Measurements from ENCODE around the gene MEF2D.

MEF2D gene

GRCh38 chr1:156500543-156500792, at the start of gene MEF2D:
TSS of gene MEF2D (minus strand) at chr1:156500775. CDS start at chr1:156483292, 17,483 bp downstream.
- no peak for DNase-seq
- peak within 1 kb of the TSS; percentile 98 for H3K4me3 Mint-ChIP-seq
- H3K9me3 Mint-ChIP-seq: no peaks in the 10 kb centered on the region
- ATAC-seq (replicated peaks): no peak
- no peaks in the 10 kb centered on the region for H3K27me3 Mint-ChIP-seq
- H3K4me1 Mint-ChIP-seq: peaks cover 62 to 76% of the 10 kb centered on the region in 2 donors
- peaks cover 29 to 33% of the 10 kb centered on the region in 2 donors for H3K36me3 Mint-ChIP-seq
- H3K27ac Mint-ChIP-seq: peak within 1 kb of the TSS; percentile 98

- ATAC-seq (replicated peaks): no peak
- no peak overlapping the region for H3K4me3 Mint-ChIP-seq
- peaks cover 0 to 1% of the 10 kb centered on the region in 2 donors for H3K36me3 Mint-ChIP-seq
- H3K4me1 Mint-ChIP-seq: peaks cover 39 to 51% of the 10 kb centered on the region in 2 donors
- no peaks in the 10 kb centered on the region for H3K27me3 Mint-ChIP-seq
- H3K9me3 Mint-ChIP-seq: no peaks in the 10 kb centered on the region
- H3K27ac Mint-ChIP-seq: no peak overlapping the region
- no peak for DNase-seq
Observed at GRCh38 chr1:156550346-156550745, 49.8 kb upstream of the MEF2D start.

GRCh38 chr1:156549831-156550230, 49.3 kb upstream of the MEF2D start:
- peaks cover 0 to 1% of the 10 kb centered on the region in 2 donors for H3K36me3 Mint-ChIP-seq

GRCh38 chr1:156549390-156549789, 48.8 kb upstream of the MEF2D start:
- no peak overlapping the region for H3K27ac Mint-ChIP-seq
- no peak for DNase-seq
- H3K27me3 Mint-ChIP-seq: no peaks in the 10 kb centered on the region
- ATAC-seq (replicated peaks): no peak
- H3K4me1 Mint-ChIP-seq: peaks cover 38 to 47% of the 10 kb centered on the region in 2 donors
- H3K9me3 Mint-ChIP-seq: no peaks in the 10 kb centered on the region
- H3K4me3 Mint-ChIP-seq: no peak overlapping the region
- H3K36me3 Mint-ChIP-seq: peaks cover 0 to 1% of the 10 kb centered on the region in 2 donors

More at GRCh38 chr1:156549831-156550230, 49.3 kb upstream of the MEF2D start:
- Mint-ChIP-seq H3K27ac (no peak overlapping the region), H3K9me3 (no peaks in the 10 kb centered on the region), H3K27me3 (no peaks in the 10 kb centered on the region), H3K4me3 (no peak overlapping the region), H3K4me1 (peaks cover 37 to 47% of the 10 kb centered on the region in 2 donors)
- ATAC-seq (replicated peaks) (no peak), DNase-seq (no peak)

- H3K27ac Mint-ChIP-seq: no peak overlapping the region
- ATAC-seq (replicated peaks) (no peak), DNase-seq (no peak)
- H3K36me3 Mint-ChIP-seq: peaks cover 0 to 1% of the 10 kb centered on the region in 2 donors
- H3K4me1 Mint-ChIP-seq: peaks cover 27 to 33% of the 10 kb centered on the region in 2 donors
- no peaks in the 10 kb centered on the region for H3K9me3 Mint-ChIP-seq
- no peak overlapping the region for H3K4me3 Mint-ChIP-seq
- H3K27me3 Mint-ChIP-seq: no peaks in the 10 kb centered on the region
Observed at GRCh38 chr1:156547982-156548381, 47.4 kb upstream of the MEF2D start.

GRCh38 chr1:156547434-156547833, 46.9 kb upstream of the MEF2D start:
- ATAC-seq (replicated peaks): no peak
- H3K4me3 Mint-ChIP-seq: no peak overlapping the region
- H3K36me3 Mint-ChIP-seq: peaks cover 0 to 1% of the 10 kb centered on the region in 2 donors
- H3K4me1 Mint-ChIP-seq: peaks cover 24 to 28% of the 10 kb centered on the region in 2 donors
- DNase-seq: no peak
- no peaks in the 10 kb centered on the region for H3K27me3 Mint-ChIP-seq
- peak overlapping the region; percentile 57 for H3K27ac Mint-ChIP-seq
- no peaks in the 10 kb centered on the region for H3K9me3 Mint-ChIP-seq

- peaks cover 0 to 1% of the 10 kb centered on the region in 2 donors for H3K36me3 Mint-ChIP-seq
- H3K9me3 Mint-ChIP-seq: no peaks in the 10 kb centered on the region
- no peak overlapping the region for H3K27ac Mint-ChIP-seq
- DNase-seq (no peak), ATAC-seq (replicated peaks) (no peak)
- H3K4me3 Mint-ChIP-seq: no peak overlapping the region
- no peaks in the 10 kb centered on the region for H3K27me3 Mint-ChIP-seq
- H3K4me1 Mint-ChIP-seq: peaks cover 13 to 16% of the 10 kb centered on the region in 2 donors
Observed at GRCh38 chr1:156546267-156546666, 45.7 kb upstream of the MEF2D start.

- Mint-ChIP-seq H3K4me1 (peaks cover 6% of the 10 kb centered on the region in 2 donors), H3K9me3 (no peaks in the 10 kb centered on the region), H3K4me3 (no peak overlapping the region), H3K27ac (no peak overlapping the region), H3K27me3 (no peaks in the 10 kb centered on the region), H3K36me3 (peaks cover 0 to 1% of the 10 kb centered on the region in 2 donors)
- ATAC-seq (replicated peaks) (no peak), DNase-seq (no peak)
Observed at GRCh38 chr1:156544592-156545102, 44.1 kb upstream of the MEF2D start.

- no peak for DNase-seq
Observed at GRCh38 chr1:156543066-156543465, 42.5 kb upstream of the MEF2D start.

GRCh38 chr1:156540955-156541354, 40.4 kb upstream of the MEF2D start:
- peaks cover 3 to 6% of the 10 kb centered on the region in 2 donors for H3K4me1 Mint-ChIP-seq
- no peak overlapping the region for H3K27ac Mint-ChIP-seq
- H3K27me3 Mint-ChIP-seq: no peaks in the 10 kb centered on the region
- H3K4me3 Mint-ChIP-seq: no peak overlapping the region
- H3K9me3 Mint-ChIP-seq: no peaks in the 10 kb centered on the region
- H3K36me3 Mint-ChIP-seq: no peaks in the 10 kb centered on the region
- no peak for ATAC-seq (replicated peaks)
- DNase-seq: no peak

More at GRCh38 chr1:156543066-156543465, 42.5 kb upstream of the MEF2D start:
- Mint-ChIP-seq H3K4me3 (no peak overlapping the region), H3K4me1 (peaks cover 6% of the 10 kb centered on the region in 2 donors), H3K36me3 (peaks cover 0 to 1% of the 10 kb centered on the region in 2 donors), H3K27me3 (no peaks in the 10 kb centered on the region), H3K27ac (no peak overlapping the region), H3K9me3 (no peaks in the 10 kb centered on the region)
- ATAC-seq (replicated peaks): no peak

GRCh38 chr1:156539818-156540355, 39.3 kb upstream of the MEF2D start:
- no peak for DNase-seq
- ATAC-seq (replicated peaks): no peak
- no peak overlapping the region for H3K27ac Mint-ChIP-seq

GRCh38 chr1:156538711-156539440, 38.3 kb upstream of the MEF2D start:
- no peak for ATAC-seq (replicated peaks)
- no peak for DNase-seq
- Mint-ChIP-seq H3K4me3 (no peak overlapping the region), H3K4me1 (no peaks in the 10 kb centered on the region), H3K27me3 (no peaks in the 10 kb centered on the region), H3K27ac (no peak overlapping the region), H3K36me3 (no peaks in the 10 kb centered on the region), H3K9me3 (no peaks in the 10 kb centered on the region)

More at GRCh38 chr1:156539818-156540355, 39.3 kb upstream of the MEF2D start:
- Mint-ChIP-seq H3K4me3 (no peak overlapping the region), H3K27me3 (no peaks in the 10 kb centered on the region), H3K9me3 (no peaks in the 10 kb centered on the region), H3K36me3 (no peaks in the 10 kb centered on the region), H3K4me1 (peaks cover 3 to 5% of the 10 kb centered on the region in 2 donors)

GRCh38 chr1:156537027-156537426, 36.5 kb upstream of the MEF2D start:
- Mint-ChIP-seq H3K4me1 (no peaks in the 10 kb centered on the region), H3K36me3 (no peaks in the 10 kb centered on the region), H3K27me3 (no peaks in the 10 kb centered on the region), H3K9me3 (no peaks in the 10 kb centered on the region), H3K4me3 (no peak overlapping the region), H3K27ac (no peak overlapping the region)
- no peak for ATAC-seq (replicated peaks)
- no peak for DNase-seq

GRCh38 chr1:156534424-156535060, 34.0 kb upstream of the MEF2D start:
- Mint-ChIP-seq H3K36me3 (no peaks in the 10 kb centered on the region), H3K27me3 (no peaks in the 10 kb centered on the region), H3K4me3 (no peak overlapping the region), H3K4me1 (no peaks in the 10 kb centered on the region), H3K27ac (peak overlapping the region; percentile 4), H3K9me3 (no peaks in the 10 kb centered on the region)
- ATAC-seq (replicated peaks): no peak
- no peak for DNase-seq

Data from stimulated activated naive B cell treated with anti-CD40 and anti-IgM and Interleukin-4, amounts not matched to agents 10 μg/mL and 1 μg/mL and 100 μg/mL, for 72 hours (primary cell).